ENCODE results near the gene NAXD.
"Not testable (repeated sequence)": the region's sequence is repeated elsewhere in the genome, so short reads cannot be mapped to it uniquely, and the experiment has no call there.

The NAXD gene

DNA sequence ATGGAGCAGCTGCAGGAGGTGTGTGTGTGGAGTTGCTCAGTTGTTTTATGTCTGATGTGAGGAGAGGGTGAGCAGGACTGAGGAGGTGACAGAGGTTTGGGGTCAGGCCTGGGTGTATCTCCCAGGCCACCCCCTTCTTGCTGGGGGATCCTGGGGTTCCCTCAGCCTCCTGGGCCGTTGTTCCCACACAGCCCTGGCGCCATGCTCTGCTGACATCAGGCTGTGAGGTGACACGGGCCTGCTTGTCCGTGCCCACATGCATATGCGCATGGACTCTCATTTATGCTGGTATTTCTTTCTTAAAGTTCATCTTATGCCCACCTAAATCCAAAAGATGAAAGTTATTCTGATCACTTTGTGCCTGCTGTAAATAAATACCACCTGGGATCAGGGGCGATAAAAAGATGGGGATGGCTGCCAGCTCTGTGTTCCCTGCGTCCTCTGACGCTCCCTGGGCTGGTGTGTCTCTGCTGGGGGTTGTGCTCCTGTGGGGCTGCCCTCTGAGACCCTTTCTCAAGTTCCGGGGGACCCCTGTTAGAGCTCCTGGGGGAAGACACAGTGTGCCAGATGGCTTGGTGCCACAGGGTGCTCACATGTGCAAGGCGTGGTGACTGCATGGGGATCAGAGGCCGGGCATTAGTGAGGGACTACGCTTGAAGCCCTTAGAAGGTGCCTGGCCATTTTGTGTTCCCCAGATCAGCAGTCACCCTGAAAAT, 12.6 kb downstream of the NAXD start:
- DNase-seq (ENCODE audit: extremely low read depth, insufficient read length) = no peak
- TF ChIP-seq, protein P1, sequence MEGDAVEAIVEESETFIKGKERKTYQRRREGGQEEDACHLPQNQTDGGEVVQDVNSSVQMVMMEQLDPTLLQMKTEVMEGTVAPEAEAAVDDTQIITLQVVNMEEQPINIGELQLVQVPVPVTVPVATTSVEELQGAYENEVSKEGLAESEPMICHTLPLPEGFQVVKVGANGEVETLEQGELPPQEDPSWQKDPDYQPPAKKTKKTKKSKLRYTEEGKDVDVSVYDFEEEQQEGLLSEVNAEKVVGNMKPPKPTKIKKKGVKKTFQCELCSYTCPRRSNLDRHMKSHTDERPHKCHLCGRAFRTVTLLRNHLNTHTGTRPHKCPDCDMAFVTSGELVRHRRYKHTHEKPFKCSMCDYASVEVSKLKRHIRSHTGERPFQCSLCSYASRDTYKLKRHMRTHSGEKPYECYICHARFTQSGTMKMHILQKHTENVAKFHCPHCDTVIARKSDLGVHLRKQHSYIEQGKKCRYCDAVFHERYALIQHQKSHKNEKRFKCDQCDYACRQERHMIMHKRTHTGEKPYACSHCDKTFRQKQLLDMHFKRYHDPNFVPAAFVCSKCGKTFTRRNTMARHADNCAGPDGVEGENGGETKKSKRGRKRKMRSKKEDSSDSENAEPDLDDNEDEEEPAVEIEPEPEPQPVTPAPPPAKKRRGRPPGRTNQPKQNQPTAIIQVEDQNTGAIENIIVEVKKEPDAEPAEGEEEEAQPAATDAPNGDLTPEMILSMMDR (IDR thresholded peaks at IDR 0.05; ENCODE audit: insufficient read depth, low read length, poor library complexity, severe bottlenecking) = no peak
- Histone ChIP-seq H3K36me3 (ENCODE audit: control insufficient read depth, insufficient read depth, low read length) (peaks cover 23% of the 10 kb centered on the region), H3K4me3 (replicated peaks; ENCODE audit: low read depth, low read length) (no peak overlapping the region), H3K27me3 (replicated peaks; ENCODE audit: control insufficient read depth, insufficient read depth, low read length) (no peaks in the 10 kb centered on the region)

DNA sequence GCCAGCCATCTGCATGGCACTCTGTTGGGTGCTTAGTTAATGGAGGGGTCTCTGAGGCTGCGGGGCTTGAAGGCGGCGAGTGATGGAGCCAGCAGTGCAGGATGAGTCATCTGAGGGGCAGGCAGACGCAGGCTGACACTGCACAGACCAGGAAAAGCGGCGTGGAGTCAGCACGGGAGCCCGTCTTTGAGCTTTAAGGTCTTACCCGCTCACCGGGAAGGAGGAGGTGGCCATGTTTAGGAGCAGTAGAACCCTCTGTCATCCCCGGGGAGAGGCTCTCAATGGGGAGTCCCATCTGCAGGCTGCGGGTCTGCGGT, 13.1 kb downstream of the NAXD start:
- TF ChIP-seq, protein P1 (IDR thresholded peaks at IDR 0.05; ENCODE audit: insufficient read depth, low read length, poor library complexity, severe bottlenecking) = no peak
- peaks cover 19% of the 10 kb centered on the region for H3K36me3 ChIP-seq (ENCODE audit: control insufficient read depth, insufficient read depth, low read length)
- H3K4me3 ChIP-seq (replicated peaks; ENCODE audit: low read depth, low read length) = no peak overlapping the region
- DNase-seq (ENCODE audit: extremely low read depth, insufficient read length) = no peak
- H3K27me3 ChIP-seq (replicated peaks; ENCODE audit: control insufficient read depth, insufficient read depth, low read length) = no peaks in the 10 kb centered on the region

DNA sequence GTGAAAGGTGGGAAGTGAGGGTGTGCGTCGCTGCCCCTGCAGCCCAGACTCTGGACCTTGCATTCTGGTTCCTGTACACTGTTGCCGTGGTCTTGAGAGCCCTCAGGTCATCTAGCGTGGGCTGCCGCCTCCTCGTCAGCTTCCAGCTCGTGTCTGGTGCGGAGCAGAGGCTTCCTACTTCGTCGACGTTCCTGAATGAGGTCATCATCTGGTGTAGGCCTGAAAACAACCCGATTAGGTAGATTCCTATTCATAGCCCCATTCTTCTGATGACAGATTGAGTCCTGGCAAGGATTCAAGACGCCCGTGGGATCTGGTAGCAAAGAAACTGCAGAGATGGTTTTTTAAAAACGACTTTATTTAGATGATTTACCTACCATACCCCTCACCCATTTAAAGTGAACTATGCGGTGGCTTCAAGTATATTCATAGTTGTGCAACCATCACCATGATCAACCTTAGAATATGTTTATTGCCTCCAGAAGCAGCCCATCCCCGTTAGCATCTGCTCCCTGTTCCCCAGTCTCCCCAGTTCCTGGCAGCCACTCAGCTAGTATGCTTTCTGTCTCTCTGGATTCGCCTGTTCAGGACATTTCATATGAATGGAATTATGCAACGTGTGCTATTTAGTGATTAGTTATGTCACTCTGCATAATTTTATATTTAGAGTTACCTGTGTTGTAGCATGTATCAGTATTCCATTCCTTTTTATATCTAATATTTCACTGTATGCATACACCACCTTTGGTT, 13.8 kb downstream of the NAXD start:
- peaks cover 17% of the 10 kb centered on the region for H3K36me3 ChIP-seq (ENCODE audit: control insufficient read depth, insufficient read depth, low read length)
- no peaks in the 10 kb centered on the region for H3K27me3 ChIP-seq (replicated peaks; ENCODE audit: control insufficient read depth, insufficient read depth, low read length)
- H3K4me3 ChIP-seq (replicated peaks; ENCODE audit: low read depth, low read length) = no peak overlapping the region
- DNase-seq (ENCODE audit: extremely low read depth, insufficient read length) = no peak
- TF ChIP-seq, protein P1 (IDR thresholded peaks at IDR 0.05; ENCODE audit: insufficient read depth, low read length, poor library complexity, severe bottlenecking) = no peak

DNA sequence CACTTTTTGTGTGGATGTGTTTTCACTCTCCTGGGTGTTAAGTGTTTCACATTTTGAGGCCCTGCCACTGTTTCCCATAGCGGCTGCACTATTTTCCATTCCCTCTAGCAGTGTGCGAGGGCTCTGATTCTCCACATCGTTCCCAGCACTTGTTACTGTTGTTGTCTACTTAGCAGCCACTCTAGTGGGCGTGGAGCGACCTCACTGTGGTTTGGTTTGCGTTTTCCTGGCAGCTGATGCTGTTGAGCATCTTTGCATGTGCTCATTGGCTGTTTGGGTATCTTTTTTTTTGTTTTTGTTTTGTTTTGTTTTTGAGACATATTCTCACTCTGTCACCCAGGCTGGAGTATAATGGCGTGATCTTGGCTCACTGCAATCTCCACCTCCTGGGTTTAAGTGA, 14.4 kb downstream of the NAXD start:
- H3K36me3 ChIP-seq (ENCODE audit: control insufficient read depth, insufficient read depth, low read length) = peaks cover 20% of the 10 kb centered on the region

DNA sequence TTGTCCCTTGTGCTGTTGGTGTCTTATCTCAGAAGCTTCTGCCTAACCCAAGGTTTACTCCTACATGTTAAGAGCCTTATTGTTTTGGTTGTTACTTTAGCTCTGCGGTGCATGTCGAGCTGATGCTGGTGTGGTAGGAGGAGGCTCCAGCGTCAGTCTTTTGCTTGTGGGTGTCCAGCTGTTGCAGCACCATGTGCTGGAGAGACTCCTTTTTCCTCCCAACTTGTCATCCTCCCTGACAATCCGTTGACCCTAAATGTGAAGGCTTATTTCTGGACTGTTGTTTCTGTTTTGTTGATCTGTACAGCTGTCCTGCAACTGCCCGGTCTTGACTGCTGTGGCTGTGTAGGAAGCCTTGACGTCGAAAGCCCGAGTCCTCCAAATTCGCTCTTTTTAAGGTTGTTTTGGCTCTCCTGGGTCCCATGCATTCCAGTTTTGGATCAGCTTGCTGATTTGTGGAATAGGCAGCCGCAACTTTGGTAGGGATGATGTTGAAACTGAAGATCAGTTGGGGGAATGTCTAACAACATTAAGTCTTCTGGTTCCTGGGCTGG, 15.3 kb downstream of the NAXD start:
- Histone ChIP-seq H3K27me3 (replicated peaks; ENCODE audit: control insufficient read depth, insufficient read depth, low read length) (no peaks in the 10 kb centered on the region), H3K4me3 (replicated peaks; ENCODE audit: low read depth, low read length) (no peak overlapping the region), H3K36me3 (ENCODE audit: control insufficient read depth, insufficient read depth, low read length) (peaks cover 23% of the 10 kb centered on the region)
- DNase-seq (ENCODE audit: extremely low read depth, insufficient read length) = no peak
- TF ChIP-seq, protein P1 (IDR thresholded peaks at IDR 0.05; ENCODE audit: insufficient read depth, low read length, poor library complexity, severe bottlenecking) = no peak

More for the DNA sequence above, 14.4 kb downstream of the NAXD start:
- Histone ChIP-seq H3K4me3 (replicated peaks; ENCODE audit: low read depth, low read length) (no peak overlapping the region), H3K27me3 (replicated peaks; ENCODE audit: control insufficient read depth, insufficient read depth, low read length) (no peaks in the 10 kb centered on the region)
- DNase-seq (ENCODE audit: extremely low read depth, insufficient read length) = no peak
- TF ChIP-seq, protein P1 (IDR thresholded peaks at IDR 0.05; ENCODE audit: insufficient read depth, low read length, poor library complexity, severe bottlenecking) = no peak

DNA sequence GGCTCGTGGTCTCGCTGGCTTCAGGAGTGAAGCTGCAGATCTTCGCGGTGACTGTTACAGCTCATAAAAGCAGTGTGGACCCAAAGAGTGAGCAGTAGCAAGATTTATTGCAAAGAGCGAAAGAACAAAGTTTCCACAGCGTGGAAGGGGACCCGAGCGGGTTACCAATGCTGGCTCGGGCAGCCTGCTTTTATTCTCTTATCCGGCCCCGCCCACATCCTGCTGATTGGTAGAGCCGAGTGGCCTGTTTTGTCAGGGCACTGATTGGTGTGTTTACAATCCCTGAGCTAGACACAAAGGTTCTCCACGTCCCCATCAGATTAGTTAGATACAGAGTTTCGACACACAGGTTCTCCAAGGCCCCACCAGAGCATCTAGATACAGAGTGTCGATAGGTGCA, 16.9 kb downstream of the NAXD start:
- peaks cover 32% of the 10 kb centered on the region for H3K36me3 ChIP-seq (ENCODE audit: control insufficient read depth, insufficient read depth, low read length)
- not testable (repeated sequence) for DNase-seq (ENCODE audit: extremely low read depth, insufficient read length); H3K4me3 ChIP-seq (replicated peaks; ENCODE audit: low read depth, low read length); H3K27me3 ChIP-seq (replicated peaks; ENCODE audit: control insufficient read depth, insufficient read depth, low read length)

All from GM06990 (cell line).